GM12892 (cell line): ENCODE data around the gene CMTR1.

ENCODE experiments used
- POLR2A ChIP-seq: IDR thresholded peaks from 2 replicates; pipeline ENCODE4 v1.6.1; 2011; ENCODE audit warnings: low read depth, low read length, control low read depth
- POLR2AphosphoS5 ChIP-seq: IDR thresholded peaks from 2 replicates; pipeline ENCODE4 v1.6.1; 2011; ENCODE audit warnings: low read depth, low read length, control low read depth

DNA sequence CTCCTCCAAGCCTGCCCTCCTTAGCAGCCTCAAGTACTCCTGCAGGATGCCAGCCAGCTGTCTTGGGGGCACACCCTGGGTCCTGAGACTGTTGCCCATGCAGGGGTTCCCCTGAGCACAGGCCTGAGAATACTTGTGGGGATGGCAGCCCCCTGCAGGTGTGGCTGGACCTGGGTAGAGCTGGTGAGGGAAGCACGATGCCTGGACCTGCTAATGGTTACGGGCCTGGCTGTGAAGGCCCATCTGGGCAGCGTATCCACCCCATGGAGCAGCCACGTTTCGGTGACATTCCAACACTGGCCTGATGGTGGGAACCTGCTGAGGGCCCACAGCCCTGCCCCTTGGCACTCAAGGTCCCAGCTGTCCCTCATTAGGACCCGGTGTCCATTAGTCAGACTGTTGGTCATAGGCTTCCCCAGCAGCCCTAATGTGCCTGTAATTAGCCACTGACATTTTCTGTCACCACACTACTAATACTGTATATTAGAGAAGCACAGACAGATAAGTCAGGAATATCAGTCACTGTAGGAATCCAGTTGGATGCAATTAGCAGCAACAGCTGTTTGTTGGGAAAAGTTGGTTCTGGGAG lies 46.3 kb downstream of the CMTR1 start:
- TF ChIP-seq POLR2A (no peak), POLR2AphosphoS5 (no peak)
